Esophagus squamous epithelium (tissue), 4 donors: Measurements from ENCODE around the gene ADGRF4.
"Not testable (repeated sequence)": the region's sequence is repeated elsewhere in the genome, so short reads cannot be mapped to it uniquely, and the experiment has no call there.

ENCODE experiments used
- CTCF ChIP-seq, 6 experiments: fragments of 450-650 bp in 4 of 6; fragments of 200-600 bp in 2 of 6; sonication (generic) in 2 of 6; IDR thresholded peaks; one replicate each; pipeline ENCODE4 v1.5.1; 2016 to 2019; ENCODE audit warnings: antibody characterized with exemption in 6 of 6, mild to moderate bottlenecking in 4 of 6, moderate library complexity in 4 of 6
- POLR2A ChIP-seq, 4 donors: fragments of 450-650 bp; IDR thresholded peaks; one replicate each; pipeline ENCODE4 v1.6.1; 2017; ENCODE audit warnings: antibody characterized with exemption in 4 of 4, mild to moderate bottlenecking in 4 of 4, moderate library complexity in 3 of 4

DNA sequence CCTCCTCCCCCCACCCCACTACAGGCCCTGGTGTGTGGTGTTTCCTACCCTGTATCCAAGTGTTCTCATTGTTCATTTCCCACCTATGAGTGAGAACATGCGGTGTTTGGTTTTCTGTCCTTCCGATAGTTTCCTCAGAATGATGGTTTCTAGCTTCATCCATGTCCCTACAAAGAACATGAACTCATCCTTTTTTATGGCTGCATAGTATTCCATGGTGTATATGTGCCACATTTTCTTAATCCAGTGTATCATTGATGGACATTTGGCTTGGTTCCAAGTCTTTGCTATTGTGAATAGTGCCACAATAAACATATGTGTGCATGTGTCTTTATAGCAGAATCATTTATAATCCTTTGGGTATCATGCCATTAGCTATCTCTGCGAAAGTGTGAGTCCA is 46.9 kb downstream of the ADGRF4 start:
- not testable (repeated sequence) for TF ChIP-seq CTCF, POLR2A (IDR thresholded peaks at IDR 0.05)
